AML-193 (cell line): ENCODE data around the gene C19orf85.
"Not testable (repeated sequence)": the region's sequence is repeated elsewhere in the genome, so short reads cannot be mapped to it uniquely, and the experiment has no call there.

ENCODE experiments used
- DNase-seq, 2 experiments: peaks; one replicate each; lab custom pipeline; 2025; lab: John Stamatoyannopoulos, UW

C19orf85 gene

DNA sequence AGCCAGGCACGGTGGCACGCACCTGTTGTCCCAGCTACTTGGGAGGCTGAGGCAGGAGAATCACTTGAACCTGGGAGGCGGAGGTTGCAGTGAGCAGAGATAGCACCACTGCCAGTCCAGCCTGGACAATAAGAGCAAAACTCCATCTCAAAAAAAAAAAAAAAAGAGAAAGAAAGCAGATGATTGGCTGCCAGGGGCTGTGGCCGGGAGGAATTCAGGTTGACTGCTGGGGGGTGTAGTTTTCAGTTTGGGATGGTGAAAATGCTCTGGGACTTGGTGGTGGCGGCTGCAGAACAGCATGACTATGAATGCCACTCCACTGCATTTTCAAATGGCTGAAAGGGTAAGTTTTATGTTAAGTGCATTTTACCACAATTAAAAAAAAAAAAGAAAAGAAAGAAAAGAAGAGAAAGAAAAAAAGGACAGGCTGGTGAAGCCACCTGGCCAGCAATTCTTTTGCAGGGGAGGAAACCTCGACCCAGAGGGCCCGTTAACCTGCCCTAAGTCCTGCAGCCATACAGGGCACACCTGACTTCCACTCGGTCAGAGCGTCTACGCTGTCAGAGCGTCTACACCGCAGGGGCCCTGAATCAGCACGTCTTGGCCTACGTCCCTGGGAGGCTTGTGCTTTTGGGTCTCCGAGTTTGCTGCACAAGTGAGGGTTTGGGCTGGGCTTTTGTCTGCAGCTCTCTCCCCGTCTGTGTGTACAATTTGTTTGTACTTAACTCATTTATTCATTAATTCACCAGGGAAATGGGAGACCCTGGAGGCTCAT, 6.7 kb downstream of the C19orf85 start:
- no peak for DNase-seq

DNA sequence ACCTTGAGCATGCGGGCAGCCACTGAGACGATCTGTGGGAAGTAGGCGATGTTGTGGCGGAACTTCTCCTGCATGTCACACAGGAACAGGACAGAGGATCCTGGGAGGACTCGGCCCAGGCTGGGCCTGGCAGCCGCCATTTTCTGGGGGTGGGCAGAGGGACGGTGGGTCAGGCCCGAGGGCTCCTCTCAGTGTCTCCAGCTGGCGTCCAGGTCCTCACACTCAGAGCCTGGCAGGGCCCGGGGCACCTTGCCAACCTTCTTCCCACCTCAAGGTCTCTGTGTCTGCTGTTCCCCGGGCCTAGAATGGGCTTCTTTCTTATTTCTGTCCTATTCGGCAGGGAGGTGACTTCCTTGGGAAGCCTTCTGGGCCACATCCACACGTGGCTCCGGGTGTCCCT, 8.2 kb downstream of the C19orf85 start:
- no peak for DNase-seq

DNA sequence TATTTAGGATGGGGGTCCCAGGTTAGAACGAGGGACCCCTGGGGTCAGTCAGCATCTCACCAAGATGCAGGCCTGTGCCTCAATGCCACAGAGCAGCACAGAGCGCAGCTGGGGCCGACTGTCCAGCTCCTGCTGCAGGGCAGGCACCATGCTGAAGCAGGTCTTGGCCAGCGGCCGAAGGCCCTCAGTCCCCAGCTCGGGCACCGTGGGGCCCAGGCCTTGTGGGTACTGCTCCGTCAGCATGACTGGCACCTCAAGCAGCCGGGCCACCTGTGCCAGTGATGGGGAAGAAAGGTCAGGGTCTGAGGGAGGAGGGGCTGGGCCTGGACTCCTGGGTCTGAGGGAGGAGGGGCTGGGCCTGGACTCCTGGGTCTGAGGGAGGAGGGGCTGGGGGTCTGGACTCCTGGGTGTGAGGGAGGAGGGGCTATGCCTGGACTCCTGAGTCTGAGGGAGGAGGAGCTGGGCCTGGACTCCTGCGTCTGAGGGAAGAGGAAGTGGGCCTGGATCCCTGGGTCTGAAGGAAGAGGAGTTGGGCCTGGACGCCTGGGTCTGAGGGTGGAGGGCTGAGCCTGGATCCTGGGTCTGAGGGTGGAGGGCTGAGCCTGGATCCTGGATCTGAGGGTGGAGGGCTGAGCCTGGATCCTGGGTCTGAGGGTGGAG, 8.8 kb downstream of the C19orf85 start:
- DNase-seq, result no peak

DNA sequence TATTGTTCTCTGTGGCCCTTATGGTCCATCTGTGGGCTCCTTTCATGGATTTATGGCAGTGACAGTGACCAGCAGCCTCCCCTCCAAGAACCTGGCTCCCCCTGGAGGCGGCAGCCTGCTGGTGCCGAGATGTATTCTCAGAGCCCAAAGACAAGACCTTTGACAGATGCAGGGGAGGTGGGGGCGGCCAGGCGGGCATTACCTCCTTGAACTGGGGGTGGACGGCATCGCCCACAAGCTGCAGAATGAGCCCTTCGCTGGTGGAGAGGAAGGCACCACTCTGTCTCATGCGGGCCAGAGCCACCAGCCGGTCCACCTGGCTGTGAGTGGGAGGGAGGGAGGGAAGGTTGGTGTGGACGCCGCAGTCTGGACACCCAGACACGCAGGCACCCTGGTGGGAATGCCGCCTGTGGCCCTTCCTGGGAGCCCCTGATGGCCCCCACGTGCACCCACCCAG, 9.7 kb downstream of the C19orf85 start:
- DNase-seq, result peak; percentile 25 to 32

DNA sequence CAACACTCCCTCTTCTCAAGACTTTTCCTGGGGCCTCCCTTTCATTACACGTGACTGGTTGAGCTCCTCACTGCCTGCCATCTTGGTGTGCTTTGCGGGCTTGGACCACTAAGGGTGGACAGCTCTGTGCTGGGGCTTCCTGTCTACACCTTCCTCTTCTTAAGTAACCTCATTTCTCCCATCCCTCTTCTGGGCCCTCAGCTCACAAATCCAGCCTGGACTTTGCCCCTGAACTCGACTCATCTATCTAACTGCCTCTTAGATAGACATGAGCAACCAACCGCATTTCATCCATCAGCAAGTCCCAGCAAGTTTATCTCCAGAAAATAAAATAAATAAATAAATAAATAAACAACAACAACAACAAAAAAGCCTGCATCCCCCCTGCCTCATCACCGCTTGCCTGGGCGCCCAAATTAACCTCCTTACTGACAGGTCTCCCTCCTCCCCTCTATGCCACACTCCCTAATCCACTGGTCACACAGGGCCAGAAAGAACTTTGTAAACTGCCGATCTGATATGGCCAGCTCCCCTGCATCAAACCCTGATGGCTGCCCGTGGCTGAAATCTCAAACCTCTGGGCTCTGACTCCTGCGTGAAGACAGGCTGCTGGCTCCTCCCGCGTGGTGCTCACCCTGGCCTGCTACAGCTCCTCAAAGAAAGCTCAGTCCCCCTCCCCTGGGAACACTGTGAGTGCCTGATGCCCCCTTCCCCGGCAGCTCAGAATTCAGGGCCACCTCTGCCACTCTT, 10.9 kb downstream of the C19orf85 start:
- no peak for DNase-seq

DNA sequence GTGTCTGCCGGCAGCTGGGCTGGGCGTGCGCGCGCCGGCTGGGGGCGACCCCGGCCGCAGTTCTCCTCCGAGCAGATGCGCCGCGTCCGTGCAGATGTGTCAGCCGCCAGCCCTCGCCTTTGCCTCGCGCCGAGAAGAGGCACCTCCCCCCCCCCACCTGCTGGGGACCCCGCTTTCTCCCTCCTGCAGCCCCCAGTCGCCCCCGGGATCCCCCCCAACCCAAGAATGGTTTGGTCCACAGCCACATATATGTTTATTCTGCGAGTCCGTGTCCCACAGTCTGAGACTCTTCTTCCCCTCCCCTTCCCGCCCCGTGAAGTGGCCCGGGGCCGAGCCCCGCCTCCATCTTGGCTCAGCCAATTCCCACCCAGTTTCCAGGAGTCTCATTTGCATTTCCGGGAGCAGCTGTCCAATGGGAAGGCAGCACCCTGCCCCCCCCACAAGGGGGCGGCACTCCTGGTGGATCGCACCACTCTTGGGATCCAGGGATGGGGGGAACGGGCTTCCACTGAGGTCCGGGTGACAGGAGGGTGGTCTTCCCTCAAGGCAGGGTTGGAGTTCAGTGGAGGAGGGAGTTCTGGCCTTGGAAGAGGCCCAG, 11.7 kb downstream of the C19orf85 start:
- DNase-seq, result no peak

DNA sequence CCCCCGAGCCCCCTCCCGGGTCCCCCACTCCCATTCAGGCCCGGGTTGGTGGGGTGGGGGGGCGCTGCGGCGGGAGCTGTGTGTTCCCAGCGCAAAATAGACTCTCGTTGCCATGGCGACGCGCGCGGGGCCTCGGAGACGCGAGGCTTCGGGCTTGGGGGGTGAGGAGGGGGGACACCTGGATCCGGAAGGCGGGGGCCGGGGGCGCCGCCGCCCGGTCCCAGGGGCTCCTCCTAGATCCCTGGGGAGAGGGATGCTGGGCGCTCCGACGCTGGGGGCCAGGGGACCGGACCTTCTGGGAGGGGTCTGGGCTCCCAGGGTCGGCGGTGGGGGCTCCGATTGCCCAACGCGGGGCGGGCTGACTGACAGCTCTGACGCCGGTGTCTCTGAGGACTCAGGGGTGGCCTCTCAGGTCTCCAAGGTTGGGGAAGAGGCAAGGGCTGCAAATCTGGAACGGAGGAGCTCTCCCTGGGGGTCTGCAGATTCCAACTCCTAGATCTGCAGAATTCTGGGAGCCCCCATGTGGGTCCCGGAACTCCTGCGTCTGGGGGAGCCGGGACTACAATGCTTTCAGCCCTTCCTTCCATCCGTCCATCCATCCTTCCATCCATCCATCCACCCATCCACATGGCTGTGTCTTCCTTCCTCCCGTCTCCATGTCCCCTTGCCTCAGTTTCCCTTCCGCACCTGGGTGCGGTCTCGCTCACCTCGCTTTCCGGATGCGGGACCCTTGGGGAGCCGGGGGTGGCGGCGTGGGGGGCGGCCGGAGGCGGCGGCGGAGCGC, 12.4 kb downstream of the C19orf85 start:
- no peak for DNase-seq

DNA sequence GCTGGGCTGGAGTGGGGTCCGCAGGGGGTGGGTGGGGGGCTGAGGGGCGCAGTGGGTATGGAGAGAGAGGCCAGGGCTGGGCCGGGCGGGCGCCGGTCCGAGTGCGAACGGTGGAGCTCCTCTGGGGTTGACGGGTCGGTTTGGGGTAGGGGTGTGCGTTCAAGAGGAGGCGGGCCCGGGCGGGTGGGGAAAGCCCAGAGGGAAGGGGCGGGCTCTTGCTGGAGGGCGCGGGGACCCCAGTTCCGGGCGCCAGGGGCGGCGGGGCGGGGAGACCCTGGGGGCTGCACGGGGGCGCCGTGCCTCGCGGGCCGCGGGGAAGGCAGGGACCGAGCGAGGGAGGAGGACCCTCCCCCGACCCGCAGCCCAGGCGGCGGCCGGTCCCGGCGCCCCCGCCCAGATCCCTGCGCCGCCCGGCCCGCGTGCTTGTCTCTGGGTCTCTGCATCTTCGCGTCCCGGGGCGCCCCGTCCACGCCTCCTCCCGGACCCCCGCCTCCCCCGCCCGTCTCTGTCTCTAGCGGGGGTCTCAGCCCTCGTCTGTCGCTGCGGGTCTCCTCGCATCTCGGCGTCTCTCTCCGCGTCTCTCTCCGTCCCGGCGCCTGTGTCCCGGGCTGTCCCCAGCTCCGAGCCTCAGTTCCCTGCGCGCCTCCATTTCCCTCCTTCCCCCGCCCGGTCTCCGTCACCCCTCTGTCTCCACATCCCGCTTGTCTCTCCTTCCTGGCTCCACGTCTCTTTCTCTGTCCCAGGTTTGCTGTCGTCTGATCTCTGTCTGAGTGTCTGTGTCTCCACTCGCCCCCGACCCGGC, 13.2 kb downstream of the C19orf85 start:
- no peak for DNase-seq

DNA sequence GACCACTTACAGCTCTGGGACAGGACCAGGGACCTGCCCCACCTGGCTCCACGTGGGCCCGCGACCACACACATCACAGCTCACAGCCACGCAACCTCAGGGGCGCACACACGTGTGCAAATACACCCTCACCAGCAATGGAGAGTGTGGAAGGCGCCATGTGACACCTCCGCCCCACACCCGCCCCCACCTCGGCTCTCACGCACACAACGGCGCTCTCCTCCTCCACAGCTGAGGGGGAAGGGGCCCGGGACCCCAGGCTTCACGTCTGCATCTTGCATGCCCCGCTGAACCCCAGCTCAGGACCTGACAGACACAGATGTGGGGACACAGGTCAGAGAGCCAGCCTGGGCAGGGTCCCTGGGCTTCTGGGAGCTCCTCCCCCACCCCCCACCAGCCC, 15.1 kb downstream of the C19orf85 start:
- no peak for DNase-seq

DNA sequence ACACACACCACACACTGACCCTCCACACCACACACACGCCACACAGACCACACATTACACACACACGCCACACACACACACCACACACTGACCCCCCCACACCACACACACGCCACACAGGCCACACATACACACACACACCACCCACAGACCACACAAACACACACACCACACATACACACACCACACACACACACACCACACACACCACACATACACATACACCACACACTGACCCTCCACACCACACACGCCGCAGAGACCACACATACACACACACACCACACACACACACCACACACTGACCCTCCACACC, 16.4 kb downstream of the C19orf85 start:
- not testable (repeated sequence) for DNase-seq

DNA sequence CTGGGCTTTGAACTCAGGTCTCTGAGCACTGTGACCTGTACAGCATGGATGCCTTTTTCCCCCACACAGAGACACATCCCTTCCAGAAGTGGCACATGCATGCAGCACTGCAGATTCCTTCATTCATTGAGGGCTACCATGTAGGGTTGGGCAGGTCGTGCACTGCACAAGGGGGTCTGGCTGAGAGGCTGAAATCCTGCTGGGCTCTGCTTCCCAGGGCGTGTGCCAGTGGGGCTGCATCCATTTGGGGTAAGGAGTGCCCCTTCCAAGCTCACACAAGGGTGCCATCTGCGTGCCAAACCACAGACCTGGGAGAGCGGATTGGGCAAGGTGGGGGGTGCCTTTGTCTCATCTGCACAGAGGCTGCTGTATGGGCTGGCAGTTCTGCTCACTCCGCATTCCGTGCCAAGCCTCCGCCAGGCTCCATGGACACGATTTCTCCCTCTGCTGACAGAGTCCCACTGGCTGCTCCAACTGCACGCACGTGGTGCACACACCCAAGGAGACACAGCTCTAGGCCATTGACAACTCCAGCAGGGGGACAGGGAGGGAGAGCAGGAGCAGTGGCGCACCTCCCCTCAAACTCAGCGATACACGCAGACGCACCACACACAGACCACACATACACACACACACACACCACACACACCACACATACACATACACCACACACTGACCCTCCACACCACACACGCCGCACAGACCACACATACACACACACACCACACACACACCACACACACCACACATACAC, 17.0 kb downstream of the C19orf85 start:
- no peak for DNase-seq

DNA sequence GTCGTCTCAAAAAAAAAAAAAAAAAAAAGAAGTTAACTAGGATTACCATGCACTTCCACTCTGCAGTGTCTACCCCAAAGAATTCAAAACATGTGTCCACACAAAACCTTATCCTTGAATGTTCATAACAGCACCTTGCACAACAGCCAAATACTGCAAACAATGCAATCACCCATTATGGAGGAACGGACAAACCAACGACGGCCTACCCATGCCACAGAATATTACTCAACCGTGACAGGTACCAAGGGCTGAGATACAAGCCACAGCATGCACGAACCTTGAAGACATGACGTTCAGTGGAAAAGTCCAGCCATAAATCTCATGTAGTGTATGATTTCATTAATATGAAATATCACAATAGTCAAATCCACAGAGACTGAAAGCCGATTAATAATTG, 18.5 kb downstream of the C19orf85 start:
- DNase-seq, result no peak

DNA sequence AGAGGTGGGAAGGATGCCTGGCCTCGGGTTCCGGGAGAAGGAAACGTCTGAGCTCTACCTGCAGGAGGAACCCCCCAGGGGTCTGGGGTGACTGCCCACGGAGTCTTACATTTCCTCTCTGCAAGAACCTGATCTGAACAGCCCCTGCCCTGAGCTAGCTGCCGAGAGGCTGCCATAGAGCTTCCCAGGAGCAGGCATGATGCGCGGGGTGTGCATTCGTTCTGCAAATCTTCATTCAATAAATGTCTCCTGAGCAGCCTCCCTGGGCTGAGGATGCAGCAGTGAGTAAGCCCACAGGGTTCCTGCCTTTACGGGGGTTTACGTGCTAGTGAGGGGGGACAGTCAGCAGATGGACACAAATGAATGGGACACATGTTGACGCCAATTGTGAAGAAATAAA, 19.9 kb downstream of the C19orf85 start:
- DNase-seq, result no peak

DNA sequence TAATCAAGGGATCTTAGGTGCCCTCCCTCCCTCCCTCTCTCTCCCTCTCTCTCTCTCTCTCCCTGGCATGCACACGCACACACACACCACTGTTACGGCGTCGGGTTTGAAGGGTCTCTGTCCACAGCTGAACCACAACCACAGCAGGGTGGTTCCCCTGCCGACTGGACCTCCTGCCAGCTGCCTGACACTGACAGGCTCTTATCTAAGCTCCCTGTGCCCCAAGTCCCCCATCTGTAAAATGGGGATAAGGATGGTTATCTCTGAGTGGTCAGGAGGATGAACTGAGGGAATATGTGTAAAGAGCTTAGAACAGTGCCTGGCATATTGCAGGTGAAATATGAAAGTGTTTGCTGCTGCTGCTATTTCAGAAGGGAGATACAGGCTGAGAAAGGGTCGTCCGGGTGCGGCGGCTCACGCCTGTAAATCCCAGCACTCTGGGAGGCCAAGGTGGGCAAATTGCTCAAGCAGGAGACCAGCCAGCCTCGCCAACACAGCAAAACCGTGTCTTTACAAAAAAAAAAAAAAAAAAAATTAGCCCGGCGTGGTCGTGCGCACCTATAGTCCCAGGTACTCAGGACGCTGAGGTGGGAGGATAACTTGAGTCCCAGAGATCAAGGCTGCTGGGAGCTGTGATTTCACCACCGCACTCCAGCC, 20.6 kb downstream of the C19orf85 start:
- DNase-seq, result no peak

DNA sequence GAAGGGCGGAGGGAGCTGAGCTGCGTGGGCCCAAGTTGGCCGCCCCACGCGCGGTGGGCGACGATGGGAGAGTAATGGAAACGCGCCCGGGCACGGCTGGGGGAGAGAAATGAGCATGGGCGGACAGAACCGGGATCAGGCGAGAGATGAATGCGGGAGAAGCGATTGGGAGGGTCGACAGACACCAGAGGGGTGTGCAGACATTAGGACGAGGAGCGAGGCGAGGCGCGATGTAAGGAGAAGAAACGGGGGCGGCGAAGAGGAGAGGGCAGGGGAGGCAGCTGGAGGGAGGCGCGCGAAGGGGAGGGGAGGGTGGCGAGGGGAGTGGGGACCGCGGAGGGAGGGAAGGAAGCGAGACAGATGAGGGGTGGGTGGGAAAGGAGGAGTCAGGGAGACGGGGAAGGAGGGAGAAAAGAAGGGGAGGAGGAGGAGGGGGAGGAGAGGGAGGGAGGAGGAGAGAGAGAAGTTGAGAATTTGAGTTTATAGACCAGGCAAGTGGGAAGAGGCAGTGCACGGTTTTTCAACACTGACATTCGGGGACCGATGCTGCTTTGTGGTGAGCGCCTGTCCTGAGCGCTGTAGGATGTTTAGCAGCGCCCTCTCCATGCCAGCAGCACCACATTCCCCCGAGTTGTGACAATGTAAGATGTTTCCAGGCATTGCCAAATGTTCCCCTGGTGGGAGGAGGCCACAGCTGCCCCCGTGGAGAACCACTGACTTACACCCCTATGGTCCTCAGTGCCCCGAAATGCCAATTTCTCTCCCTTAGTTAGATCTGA, 21.3 kb downstream of the C19orf85 start, which contains the start of gene SHISA7:
Gene SHISA7 (minus strand): TSS at position 256 of the 779 bp plus-strand sequence. CDS start 437 bp downstream, outside the sequence.
- no peak for DNase-seq

DNA sequence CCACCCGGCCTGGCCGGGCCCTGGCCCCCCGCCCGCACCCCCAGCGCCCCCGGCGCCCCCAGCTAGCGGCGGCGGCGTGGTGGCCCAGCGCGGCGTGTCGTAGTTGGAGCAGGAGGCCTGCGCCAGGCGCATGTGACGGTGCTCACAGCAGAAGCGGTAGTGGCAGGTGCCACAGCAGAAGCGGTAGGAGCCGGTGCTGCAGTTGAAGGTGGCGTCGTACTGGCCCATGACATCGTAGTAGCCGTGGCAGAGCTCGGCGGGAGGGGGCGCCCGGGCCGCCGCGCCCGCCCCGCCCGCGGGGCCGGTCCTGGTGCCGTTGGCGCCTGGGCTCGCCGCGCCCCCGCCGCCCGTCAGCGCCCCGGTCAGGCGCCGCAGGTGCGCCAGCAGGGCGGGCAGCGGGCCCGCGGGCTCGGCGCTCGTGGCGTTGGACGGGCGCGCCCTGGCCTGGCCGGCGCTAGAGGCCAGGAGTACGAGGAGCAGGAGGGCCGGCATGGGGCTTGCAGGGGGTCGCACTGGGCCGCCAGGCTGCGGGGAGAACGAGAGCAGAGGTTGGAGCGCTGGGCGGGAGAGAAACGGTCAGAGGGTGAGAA, 22.1 kb downstream of the C19orf85 start:
- DNase-seq, result no peak

DNA sequence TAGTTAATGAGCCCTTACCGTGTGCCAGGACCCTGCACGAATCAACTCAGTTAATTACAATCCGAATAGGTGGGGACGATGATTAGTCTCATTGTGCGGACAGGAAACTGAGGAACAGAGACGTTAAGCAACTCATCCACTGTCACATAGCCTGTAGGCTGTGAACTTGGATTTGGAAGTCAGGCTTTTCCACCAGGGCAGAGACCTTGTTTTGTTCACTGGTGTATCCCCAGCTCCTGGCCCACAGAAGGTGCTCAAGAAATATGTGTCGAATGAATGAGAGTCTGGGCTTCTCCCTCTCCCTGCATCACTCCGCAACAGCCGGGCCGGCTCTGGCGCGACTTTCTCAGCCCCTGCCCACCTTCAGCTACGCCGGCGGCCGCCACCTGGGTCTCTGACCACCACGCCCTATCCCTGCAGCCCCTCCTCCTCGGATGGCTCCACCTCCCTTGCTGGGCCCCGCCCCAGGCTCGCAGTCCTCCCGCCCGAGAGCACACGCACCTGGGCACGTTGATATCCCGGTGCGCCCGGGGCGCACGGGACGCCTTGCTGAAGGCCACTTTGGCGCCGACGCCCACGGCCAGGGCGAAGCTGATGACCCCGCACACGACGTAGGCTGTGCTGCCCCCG, 22.7 kb downstream of the C19orf85 start:
- no peak for DNase-seq

DNA sequence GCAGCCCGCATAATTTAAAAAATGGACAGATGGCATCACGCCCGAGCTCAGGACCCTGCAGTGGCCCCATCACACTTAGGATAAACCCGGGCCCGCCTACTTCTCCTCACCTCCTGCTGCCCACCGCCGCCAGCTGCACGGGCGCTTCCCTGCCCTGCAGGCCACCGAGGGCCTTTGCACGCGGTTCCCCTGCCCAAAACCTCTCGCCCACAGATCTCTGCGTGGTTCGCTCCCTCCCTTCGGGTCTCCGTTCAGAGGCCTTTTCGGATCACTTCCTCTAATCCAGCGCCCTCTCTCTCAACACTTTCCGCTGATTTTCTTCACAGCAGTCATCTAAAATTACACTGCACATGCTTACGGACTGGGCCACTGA, 23.2 kb downstream of the C19orf85 start:
- DNase-seq, result no peak
